Measurements from ENCODE around the gene MAPK8. TPM values are rescaled to one million over a fixed set of nuclear protein-coding genes. Genes with fewer than 3 reads are reported as not detected.

Gene MAPK8
- total RNA-seq, 2 experiments from 2014 or later: 29.1 to 40.5 TPM

- Histone ChIP-seq H3K79me2 (ENCODE audit: insufficient read depth, low read depth, low read length) (no peaks in the 10 kb centered on the region), H3K9me2 (ENCODE audit: insufficient read depth, low read length) (no peaks in the 10 kb centered on the region), H3K36me3 (ENCODE audit: insufficient read depth, low read length) (no peaks in the 10 kb centered on the region), H4K20me1 (ENCODE audit: insufficient read depth, low read length) (no peaks in the 10 kb centered on the region), H3K4me3 (ENCODE audit: low read depth, low read length, poor library complexity, severe bottlenecking) (no peak overlapping the region), H2AFZ (ENCODE audit: low read length) (no peak overlapping the region), H3K4me1 (ENCODE audit: insufficient read depth, low read length, poor library complexity, severe bottlenecking) (no peaks in the 10 kb centered on the region), H3K4me2 (ENCODE audit: low read length) (no peak overlapping the region), H3K27ac (ENCODE audit: low read depth, low read length, poor library complexity, severe bottlenecking) (no peak overlapping the region), H3K9me3 (ENCODE audit: low read length) (no peaks in the 10 kb centered on the region)
- ChIA-PET POLR2A (no interaction called here), CTCF (ENCODE audit: unreplicated experiment) (interaction anchor here (0.6 kb wide), 2 partner anchors 25 to 210 kb away, joined by 3 to 7 read pairs; no protein-coding TSS in a partner anchor)
- intact Hi-C loops (cut with micrococcal nuclease; ENCODE audit: unreplicated experiment): no loop called here
- TF ChIP-seq EZH2phosphoT487 (IDR thresholded peaks at IDR 0.05; ENCODE audit: borderline replicate concordance, low read depth, low read length): no peak
- TF ChIP-seq, protein P1, sequence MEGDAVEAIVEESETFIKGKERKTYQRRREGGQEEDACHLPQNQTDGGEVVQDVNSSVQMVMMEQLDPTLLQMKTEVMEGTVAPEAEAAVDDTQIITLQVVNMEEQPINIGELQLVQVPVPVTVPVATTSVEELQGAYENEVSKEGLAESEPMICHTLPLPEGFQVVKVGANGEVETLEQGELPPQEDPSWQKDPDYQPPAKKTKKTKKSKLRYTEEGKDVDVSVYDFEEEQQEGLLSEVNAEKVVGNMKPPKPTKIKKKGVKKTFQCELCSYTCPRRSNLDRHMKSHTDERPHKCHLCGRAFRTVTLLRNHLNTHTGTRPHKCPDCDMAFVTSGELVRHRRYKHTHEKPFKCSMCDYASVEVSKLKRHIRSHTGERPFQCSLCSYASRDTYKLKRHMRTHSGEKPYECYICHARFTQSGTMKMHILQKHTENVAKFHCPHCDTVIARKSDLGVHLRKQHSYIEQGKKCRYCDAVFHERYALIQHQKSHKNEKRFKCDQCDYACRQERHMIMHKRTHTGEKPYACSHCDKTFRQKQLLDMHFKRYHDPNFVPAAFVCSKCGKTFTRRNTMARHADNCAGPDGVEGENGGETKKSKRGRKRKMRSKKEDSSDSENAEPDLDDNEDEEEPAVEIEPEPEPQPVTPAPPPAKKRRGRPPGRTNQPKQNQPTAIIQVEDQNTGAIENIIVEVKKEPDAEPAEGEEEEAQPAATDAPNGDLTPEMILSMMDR (conservative IDR thresholded peaks at IDR 0.05; ENCODE audit: low read length): no peak
- no TSS peak for BruUV-seq (replicated peaks)
- no peak for DNase-seq (ENCODE audit: low spot score)
These were observed 139.5 kb downstream of the MAPK8 start for GRCh38 chr10:48445932-48446331.

DNA sequence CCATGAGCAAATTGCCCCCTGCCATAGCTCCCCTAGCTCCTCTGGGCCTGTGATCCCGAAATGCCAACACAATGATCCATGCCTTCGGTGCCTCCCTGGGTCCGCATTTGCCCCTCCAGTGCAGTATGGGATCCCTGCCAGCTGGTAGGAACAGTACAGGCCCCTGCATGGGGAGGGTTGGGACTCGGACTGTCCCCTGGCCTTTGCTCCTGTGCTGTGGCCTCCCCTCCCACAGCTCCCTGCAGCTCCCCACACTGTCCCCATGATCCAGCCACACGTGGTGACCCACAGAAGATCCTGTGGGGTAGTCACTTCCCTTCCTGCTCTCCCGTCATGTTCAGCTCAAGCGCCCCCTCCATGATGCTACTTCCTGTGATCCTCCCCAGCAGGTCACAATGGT, 140.3 kb downstream of the MAPK8 start:
- TF ChIP-seq, protein P1 (conservative IDR thresholded peaks at IDR 0.05; ENCODE audit: low read length): no peak
- TF ChIP-seq EZH2phosphoT487 (IDR thresholded peaks at IDR 0.05; ENCODE audit: borderline replicate concordance, low read depth, low read length): no peak

GRCh38 chr10:48447356-48448215, 141.1 kb downstream of the MAPK8 start:
- no peak for TF ChIP-seq EZH2phosphoT487 (IDR thresholded peaks at IDR 0.05; ENCODE audit: borderline replicate concordance, low read depth, low read length)
- H4K20me1 ChIP-seq (ENCODE audit: insufficient read depth, low read length): no peaks in the 10 kb centered on the region
- no peaks in the 10 kb centered on the region for H3K36me3 ChIP-seq (ENCODE audit: insufficient read depth, low read length)
- H3K27ac ChIP-seq (ENCODE audit: low read depth, low read length, poor library complexity, severe bottlenecking): no peak overlapping the region
- no TSS peak for BruUV-seq (replicated peaks)
- H3K79me2 ChIP-seq (ENCODE audit: insufficient read depth, low read depth, low read length): no peaks in the 10 kb centered on the region
- H3K4me3 ChIP-seq (ENCODE audit: low read depth, low read length, poor library complexity, severe bottlenecking): no peak overlapping the region
- no peaks in the 10 kb centered on the region for H3K9me3 ChIP-seq (ENCODE audit: low read length)
- ChIA-PET POLR2A (no interaction called here), CTCF (ENCODE audit: unreplicated experiment) (no interaction called here)
- intact Hi-C loops (cut with micrococcal nuclease; ENCODE audit: unreplicated experiment): no loop called here
- no peak for DNase-seq (ENCODE audit: low spot score)
- H3K9me2 ChIP-seq (ENCODE audit: insufficient read depth, low read length): no peaks in the 10 kb centered on the region
- no peak overlapping the region for H2AFZ ChIP-seq (ENCODE audit: low read length)
- no peaks in the 10 kb centered on the region for H3K4me1 ChIP-seq (ENCODE audit: insufficient read depth, low read length, poor library complexity, severe bottlenecking)
- H3K4me2 ChIP-seq (ENCODE audit: low read length): no peak overlapping the region

More for the DNA sequence above, 140.3 kb downstream of the MAPK8 start:
- no TSS peak for BruUV-seq (replicated peaks)
- no peak overlapping the region for H2AFZ ChIP-seq (ENCODE audit: low read length)
- ChIA-PET CTCF (ENCODE audit: unreplicated experiment) (interaction anchor here (0.6 kb wide), 2 partner anchors 24 to 209 kb away, joined by 3 to 7 read pairs; no protein-coding TSS in a partner anchor), POLR2A (no interaction called here)
- H3K4me1 ChIP-seq (ENCODE audit: insufficient read depth, low read length, poor library complexity, severe bottlenecking): no peaks in the 10 kb centered on the region
- no peaks in the 10 kb centered on the region for H3K36me3 ChIP-seq (ENCODE audit: insufficient read depth, low read length)
- H3K9me2 ChIP-seq (ENCODE audit: insufficient read depth, low read length): no peaks in the 10 kb centered on the region
- no peak overlapping the region for H3K4me2 ChIP-seq (ENCODE audit: low read length)
- intact Hi-C loops (cut with micrococcal nuclease; ENCODE audit: unreplicated experiment): no loop called here
- no peak overlapping the region for H3K4me3 ChIP-seq (ENCODE audit: low read depth, low read length, poor library complexity, severe bottlenecking)
- no peaks in the 10 kb centered on the region for H3K79me2 ChIP-seq (ENCODE audit: insufficient read depth, low read depth, low read length)
- DNase-seq (ENCODE audit: low spot score): no peak
- H4K20me1 ChIP-seq (ENCODE audit: insufficient read depth, low read length): no peaks in the 10 kb centered on the region
- no peak overlapping the region for H3K27ac ChIP-seq (ENCODE audit: low read depth, low read length, poor library complexity, severe bottlenecking)
- H3K9me3 ChIP-seq (ENCODE audit: low read length): no peaks in the 10 kb centered on the region

Measured in OCI-LY7 (cell line).